ENCODE measurements around the gene EOLA1. TPM values are rescaled to one million over a fixed set of nuclear protein-coding genes. Genes with fewer than 3 reads are reported as not detected.
"Not testable (repeated sequence)": the region's sequence is repeated elsewhere in the genome, so short reads cannot be mapped to it uniquely, and the experiment has no call there.

EOLA1 gene
- polyA plus RNA-seq, 1 donor from 2014 or later = 31.1 TPM

DNA sequence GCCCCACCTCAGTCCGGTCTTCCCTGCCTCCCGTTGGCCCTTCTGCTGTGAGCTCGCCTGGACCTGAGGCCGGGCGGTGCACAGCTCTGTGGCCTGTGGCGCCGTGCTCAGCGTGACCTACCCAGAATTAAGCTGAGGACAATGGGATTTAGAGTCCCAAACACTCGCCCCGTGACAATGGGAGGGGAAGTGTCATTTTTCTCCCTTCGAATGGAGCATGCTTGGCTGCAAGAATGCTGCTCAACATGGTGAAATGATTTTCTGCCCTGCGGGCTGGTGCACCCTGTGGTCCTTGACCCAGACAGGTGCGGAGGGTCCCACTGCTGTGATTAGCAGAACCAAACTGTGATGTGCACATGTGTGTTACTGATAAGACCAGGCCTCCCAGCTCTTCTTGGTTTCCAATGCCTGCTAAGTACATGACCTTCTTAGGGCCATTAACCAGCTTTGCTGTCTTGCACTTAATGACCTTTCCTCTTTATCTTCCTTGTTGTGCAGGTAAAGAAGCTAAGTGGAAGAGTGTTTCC is 772 bp downstream of the EOLA1 start:
- no peak for TF ChIP-seq EZH2 (IDR thresholded peaks at IDR 0.05; ENCODE audit: borderline replicate concordance, insufficient read depth, low read length, poor library complexity, severe bottlenecking)
- TF ChIP-seq POLR2AphosphoS5 (IDR thresholded peaks at IDR 0.05) = no peak
- no peak for TF ChIP-seq MXI1 (conservative IDR thresholded peaks at IDR 0.05; ENCODE audit: poor library complexity, severe bottlenecking)
- no peak for TF ChIP-seq RAD21 (conservative IDR thresholded peaks at IDR 0.05)
- TF ChIP-seq, protein P1, sequence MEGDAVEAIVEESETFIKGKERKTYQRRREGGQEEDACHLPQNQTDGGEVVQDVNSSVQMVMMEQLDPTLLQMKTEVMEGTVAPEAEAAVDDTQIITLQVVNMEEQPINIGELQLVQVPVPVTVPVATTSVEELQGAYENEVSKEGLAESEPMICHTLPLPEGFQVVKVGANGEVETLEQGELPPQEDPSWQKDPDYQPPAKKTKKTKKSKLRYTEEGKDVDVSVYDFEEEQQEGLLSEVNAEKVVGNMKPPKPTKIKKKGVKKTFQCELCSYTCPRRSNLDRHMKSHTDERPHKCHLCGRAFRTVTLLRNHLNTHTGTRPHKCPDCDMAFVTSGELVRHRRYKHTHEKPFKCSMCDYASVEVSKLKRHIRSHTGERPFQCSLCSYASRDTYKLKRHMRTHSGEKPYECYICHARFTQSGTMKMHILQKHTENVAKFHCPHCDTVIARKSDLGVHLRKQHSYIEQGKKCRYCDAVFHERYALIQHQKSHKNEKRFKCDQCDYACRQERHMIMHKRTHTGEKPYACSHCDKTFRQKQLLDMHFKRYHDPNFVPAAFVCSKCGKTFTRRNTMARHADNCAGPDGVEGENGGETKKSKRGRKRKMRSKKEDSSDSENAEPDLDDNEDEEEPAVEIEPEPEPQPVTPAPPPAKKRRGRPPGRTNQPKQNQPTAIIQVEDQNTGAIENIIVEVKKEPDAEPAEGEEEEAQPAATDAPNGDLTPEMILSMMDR (IDR thresholded peaks at IDR 0.05; ENCODE audit: poor library complexity, severe bottlenecking) = no peak
- TF ChIP-seq EP300 (conservative IDR thresholded peaks at IDR 0.05; ENCODE audit: poor library complexity, severe bottlenecking) = no peak
- TF ChIP-seq SMC3 (conservative IDR thresholded peaks at IDR 0.05; ENCODE audit: poor library complexity) = no peak
- TF ChIP-seq TAF1 (IDR thresholded peaks at IDR 0.05; ENCODE audit: low read depth) = no peak
- TF ChIP-seq, protein P2, sequence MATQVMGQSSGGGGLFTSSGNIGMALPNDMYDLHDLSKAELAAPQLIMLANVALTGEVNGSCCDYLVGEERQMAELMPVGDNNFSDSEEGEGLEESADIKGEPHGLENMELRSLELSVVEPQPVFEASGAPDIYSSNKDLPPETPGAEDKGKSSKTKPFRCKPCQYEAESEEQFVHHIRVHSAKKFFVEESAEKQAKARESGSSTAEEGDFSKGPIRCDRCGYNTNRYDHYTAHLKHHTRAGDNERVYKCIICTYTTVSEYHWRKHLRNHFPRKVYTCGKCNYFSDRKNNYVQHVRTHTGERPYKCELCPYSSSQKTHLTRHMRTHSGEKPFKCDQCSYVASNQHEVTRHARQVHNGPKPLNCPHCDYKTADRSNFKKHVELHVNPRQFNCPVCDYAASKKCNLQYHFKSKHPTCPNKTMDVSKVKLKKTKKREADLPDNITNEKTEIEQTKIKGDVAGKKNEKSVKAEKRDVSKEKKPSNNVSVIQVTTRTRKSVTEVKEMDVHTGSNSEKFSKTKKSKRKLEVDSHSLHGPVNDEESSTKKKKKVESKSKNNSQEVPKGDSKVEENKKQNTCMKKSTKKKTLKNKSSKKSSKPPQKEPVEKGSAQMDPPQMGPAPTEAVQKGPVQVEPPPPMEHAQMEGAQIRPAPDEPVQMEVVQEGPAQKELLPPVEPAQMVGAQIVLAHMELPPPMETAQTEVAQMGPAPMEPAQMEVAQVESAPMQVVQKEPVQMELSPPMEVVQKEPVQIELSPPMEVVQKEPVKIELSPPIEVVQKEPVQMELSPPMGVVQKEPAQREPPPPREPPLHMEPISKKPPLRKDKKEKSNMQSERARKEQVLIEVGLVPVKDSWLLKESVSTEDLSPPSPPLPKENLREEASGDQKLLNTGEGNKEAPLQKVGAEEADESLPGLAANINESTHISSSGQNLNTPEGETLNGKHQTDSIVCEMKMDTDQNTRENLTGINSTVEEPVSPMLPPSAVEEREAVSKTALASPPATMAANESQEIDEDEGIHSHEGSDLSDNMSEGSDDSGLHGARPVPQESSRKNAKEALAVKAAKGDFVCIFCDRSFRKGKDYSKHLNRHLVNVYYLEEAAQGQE (IDR thresholded peaks at IDR 0.05; ENCODE audit: borderline replicate concordance) = no peak
- Histone ChIP-seq H3K79me2 (replicated peaks; ENCODE audit: insufficient read depth, low read length) (no peaks in the 10 kb centered on the region), H3K9me3 (ENCODE audit: low read length) (no peaks in the 10 kb centered on the region), H2AFZ (ENCODE audit: low read depth, low read length) (no peak overlapping the region), H3K4me2 (ENCODE audit: low read length) (peak overlapping the region; percentile 59), H4K20me1 (ENCODE audit: insufficient read depth) (no peaks in the 10 kb centered on the region), H3K27ac (ENCODE audit: low read length) (peak overlapping the region; percentile 92), H3K27me3 (ENCODE audit: insufficient read depth, low read depth, low read length) (no peaks in the 10 kb centered on the region), H3K9ac (ENCODE audit: low read length) (peak overlapping the region; percentile 79), H3K4me3 (ENCODE audit: low read length) (peak overlapping the region; percentile 86), H3F3A (ENCODE audit: insufficient read depth, low read length, poor library complexity, severe bottlenecking) (no peaks in the 10 kb centered on the region), H3K9me2 (ENCODE audit: insufficient read depth, low read length) (no peaks in the 10 kb centered on the region), H3K36me3 (ENCODE audit: insufficient read depth, low read length) (no peaks in the 10 kb centered on the region)

DNA sequence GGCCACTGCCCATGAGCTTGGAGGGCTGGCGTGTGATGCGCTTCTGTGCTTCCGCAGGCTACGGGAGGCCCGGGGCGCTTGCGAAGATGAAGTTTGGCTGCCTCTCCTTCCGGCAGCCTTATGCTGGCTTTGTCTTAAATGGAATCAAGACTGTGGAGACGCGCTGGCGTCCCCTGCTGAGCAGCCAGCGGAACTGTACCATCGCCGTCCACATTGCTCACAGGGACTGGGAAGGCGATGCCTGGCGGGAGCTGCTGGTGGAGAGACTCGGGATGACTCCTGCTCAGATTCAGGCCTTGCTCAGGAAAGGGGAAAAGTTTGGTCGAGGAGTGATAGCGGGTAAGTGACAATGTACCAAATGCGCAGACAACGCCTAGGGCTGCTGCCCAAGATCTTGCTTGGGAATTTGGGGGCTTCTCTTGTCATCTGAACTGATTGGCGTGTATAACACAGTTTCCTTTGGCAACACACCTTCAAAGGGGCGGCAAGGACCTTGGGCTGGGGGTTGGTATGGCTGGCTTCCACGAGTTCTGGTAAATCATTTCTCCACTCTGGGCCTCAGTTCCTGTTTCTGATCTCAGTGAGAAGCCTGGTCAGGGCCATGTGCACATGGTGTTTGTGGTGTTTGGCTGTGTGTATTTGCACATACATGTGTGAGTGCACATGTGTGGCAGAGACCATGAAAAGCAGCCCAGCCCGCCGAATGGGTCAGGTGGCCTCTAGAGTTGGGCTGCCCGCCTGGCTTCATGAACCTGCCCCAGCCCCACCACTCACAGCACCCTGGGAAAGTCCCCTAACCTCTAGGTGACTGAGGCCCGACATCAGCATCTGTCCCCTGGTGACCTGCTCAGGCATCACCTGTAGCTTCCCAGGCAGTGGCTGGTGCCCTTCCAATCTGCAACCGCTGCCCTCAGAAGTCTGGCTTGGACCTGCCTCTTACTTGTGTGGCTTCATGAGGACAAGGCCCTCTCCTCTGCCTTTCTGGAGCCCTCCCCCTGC is 5.0 kb downstream of the EOLA1 start:
- not testable (repeated sequence) for H3F3A ChIP-seq (ENCODE audit: insufficient read depth, low read length, poor library complexity, severe bottlenecking); H3K27me3 ChIP-seq (ENCODE audit: insufficient read depth, low read depth, low read length); H3K9ac ChIP-seq (ENCODE audit: low read length); H3K27ac ChIP-seq (ENCODE audit: low read length); H3K79me2 ChIP-seq (replicated peaks; ENCODE audit: insufficient read depth, low read length); H3K9me3 ChIP-seq (ENCODE audit: low read length); H3K9me2 ChIP-seq (ENCODE audit: insufficient read depth, low read length); H3K4me3 ChIP-seq (ENCODE audit: low read length); H4K20me1 ChIP-seq (ENCODE audit: insufficient read depth); H3K36me3 ChIP-seq (ENCODE audit: insufficient read depth, low read length); H3K4me2 ChIP-seq (ENCODE audit: low read length); H2AFZ ChIP-seq (ENCODE audit: low read depth, low read length)

DNA sequence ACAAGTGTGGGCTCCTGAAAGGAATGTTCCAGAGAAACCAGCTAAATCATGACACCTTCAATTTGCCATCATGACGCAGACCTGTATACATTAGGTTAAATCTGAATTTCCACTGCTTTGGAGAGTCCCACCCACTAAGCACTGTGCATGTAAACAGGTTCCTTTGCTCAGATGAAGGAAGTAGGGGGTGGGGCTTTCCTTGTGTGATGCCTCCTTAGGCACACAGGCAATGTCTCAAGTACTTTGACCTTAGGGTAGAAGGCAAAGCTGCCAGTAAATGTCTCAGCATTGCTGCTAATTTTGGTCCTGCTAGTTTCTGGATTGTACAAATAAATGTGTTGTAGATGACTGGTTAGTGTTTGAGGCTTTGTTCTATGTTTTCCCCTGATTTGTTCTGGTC is 6.2 kb downstream of the EOLA1 start:
- not testable (repeated sequence) for H3K4me2 ChIP-seq (ENCODE audit: low read length); H3K27ac ChIP-seq (ENCODE audit: low read length); H4K20me1 ChIP-seq (ENCODE audit: insufficient read depth); H3F3A ChIP-seq (ENCODE audit: insufficient read depth, low read length, poor library complexity, severe bottlenecking); H3K9me2 ChIP-seq (ENCODE audit: insufficient read depth, low read length); H3K9me3 ChIP-seq (ENCODE audit: low read length); H3K36me3 ChIP-seq (ENCODE audit: insufficient read depth, low read length); H3K4me3 ChIP-seq (ENCODE audit: low read length); H3K79me2 ChIP-seq (replicated peaks; ENCODE audit: insufficient read depth, low read length); H2AFZ ChIP-seq (ENCODE audit: low read depth, low read length); H3K27me3 ChIP-seq (ENCODE audit: insufficient read depth, low read depth, low read length); H3K9ac ChIP-seq (ENCODE audit: low read length)

DNA sequence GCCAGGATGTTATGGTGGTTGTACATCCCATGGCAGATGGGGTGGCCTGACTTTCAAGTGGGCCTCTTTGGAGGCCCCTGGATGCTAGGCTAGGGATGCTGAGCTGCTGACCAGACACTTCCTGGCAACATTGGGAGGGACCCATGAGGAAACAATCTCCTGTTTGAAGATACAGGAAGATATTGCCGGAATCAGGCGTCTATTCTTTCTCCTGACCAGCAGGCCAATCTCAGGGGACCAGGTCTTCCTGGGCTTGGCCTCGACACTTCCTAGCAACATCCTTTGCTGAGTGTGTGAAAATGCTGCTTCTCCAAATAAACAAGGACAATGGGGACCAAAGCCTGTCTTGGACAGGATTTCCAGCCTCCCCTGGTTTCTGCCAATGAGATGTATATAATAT is 7.0 kb downstream of the EOLA1 start:
- H3K27me3 ChIP-seq (ENCODE audit: insufficient read depth, low read depth, low read length); H2AFZ ChIP-seq (ENCODE audit: low read depth, low read length); H3K4me3 ChIP-seq (ENCODE audit: low read length); H3K9me2 ChIP-seq (ENCODE audit: insufficient read depth, low read length); H4K20me1 ChIP-seq (ENCODE audit: insufficient read depth); H3K4me2 ChIP-seq (ENCODE audit: low read length); H3K9ac ChIP-seq (ENCODE audit: low read length); H3K27ac ChIP-seq (ENCODE audit: low read length); H3K79me2 ChIP-seq (replicated peaks; ENCODE audit: insufficient read depth, low read length); H3F3A ChIP-seq (ENCODE audit: insufficient read depth, low read length, poor library complexity, severe bottlenecking); H3K9me3 ChIP-seq (ENCODE audit: low read length); H3K36me3 ChIP-seq (ENCODE audit: insufficient read depth, low read length): not testable (repeated sequence)

DNA sequence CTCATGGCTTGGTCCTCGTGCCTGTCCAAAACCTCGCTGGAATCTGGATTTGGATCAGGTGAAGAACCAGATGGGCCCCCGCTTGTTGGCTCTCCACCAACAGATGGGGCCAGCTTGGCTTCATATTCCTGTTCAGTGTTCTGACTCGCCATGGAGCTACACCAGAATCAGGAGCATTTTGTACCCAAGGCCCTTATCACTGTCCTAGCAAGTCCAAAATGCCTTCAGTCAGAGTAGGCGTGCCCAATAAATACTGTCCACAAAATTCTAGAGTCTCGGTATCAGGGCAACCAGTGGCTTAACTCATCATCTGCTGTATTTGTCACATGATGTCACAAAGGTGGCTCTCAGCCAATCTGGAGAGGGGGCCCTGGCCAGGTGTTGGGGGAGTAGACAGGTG is 8.9 kb downstream of the EOLA1 start, which contains the start of gene HSFX3:
Gene HSFX3, minus strand, starts transcription at position 224 of the 400 bp plus-strand sequence. Its CDS starts 72 bp downstream, at position 152.
- not testable (repeated sequence) for H3K4me2 ChIP-seq (ENCODE audit: low read length); H2AFZ ChIP-seq (ENCODE audit: low read depth, low read length); H3K27me3 ChIP-seq (ENCODE audit: insufficient read depth, low read depth, low read length); H3K79me2 ChIP-seq (replicated peaks; ENCODE audit: insufficient read depth, low read length); H3K36me3 ChIP-seq (ENCODE audit: insufficient read depth, low read length); H4K20me1 ChIP-seq (ENCODE audit: insufficient read depth); H3K9ac ChIP-seq (ENCODE audit: low read length); H3K9me3 ChIP-seq (ENCODE audit: low read length); H3F3A ChIP-seq (ENCODE audit: insufficient read depth, low read length, poor library complexity, severe bottlenecking); H3K27ac ChIP-seq (ENCODE audit: low read length); H3K4me3 ChIP-seq (ENCODE audit: low read length); H3K9me2 ChIP-seq (ENCODE audit: insufficient read depth, low read length)

Measured in neural cell (in vitro differentiated cells).